ENCODE results near the gene PPP2CA.

The PPP2CA gene

DNA sequence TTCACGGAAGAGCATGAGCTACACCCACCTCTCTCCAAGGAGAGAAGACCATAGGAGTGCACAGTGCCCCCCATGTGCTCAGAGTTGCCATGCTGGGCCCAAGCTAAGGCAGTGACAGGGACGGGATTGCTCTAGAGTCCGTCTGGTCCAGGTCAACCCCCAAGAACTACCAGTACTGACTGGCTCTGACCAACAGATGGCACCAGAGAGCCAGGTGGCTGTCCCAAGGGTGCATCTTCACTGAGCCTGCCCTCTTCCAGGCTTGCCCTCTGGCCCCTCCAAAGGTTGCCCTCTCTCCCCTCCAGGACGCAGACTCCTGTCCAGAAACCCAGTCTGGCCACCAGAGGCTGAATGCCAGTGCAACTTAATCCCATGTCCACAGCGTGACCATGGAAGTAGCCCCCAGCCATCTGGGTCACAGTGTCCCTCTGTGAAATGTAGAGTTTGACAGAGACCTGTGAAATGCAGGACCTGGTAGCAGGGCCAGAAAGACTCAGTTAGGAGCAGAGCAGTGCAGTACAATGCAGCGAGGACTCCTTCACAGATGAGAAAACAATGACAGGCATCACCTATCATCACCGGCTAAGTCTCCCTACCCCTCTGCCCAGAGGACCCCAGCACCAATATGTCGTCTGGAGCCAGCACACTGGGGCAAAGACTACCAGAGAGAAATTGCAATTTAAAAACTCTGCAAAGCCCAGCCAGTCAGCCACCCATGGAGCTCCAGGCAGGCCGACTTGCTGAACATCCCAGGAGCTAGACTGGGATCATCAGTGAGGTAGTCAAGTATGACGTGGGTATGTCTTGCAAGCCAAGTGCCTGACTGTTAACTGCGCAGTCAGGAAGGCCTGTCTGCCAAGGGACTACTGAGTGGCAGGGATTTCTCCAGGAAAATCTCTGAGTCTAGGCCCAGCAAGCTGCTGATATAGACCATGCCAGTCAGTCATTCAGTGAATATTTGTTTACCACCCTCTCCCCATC, 41.4 kb downstream of the PPP2CA start:
- Mint-ChIP-seq H3K36me3 (ENCODE audit: low read depth) (no peaks in the 10 kb centered on the region), H3K4me3 (no peak overlapping the region), H3K9me3 (no peaks in the 10 kb centered on the region), H3K27ac (no peak overlapping the region), H3K4me1 (ENCODE audit: low read depth) (no peaks in the 10 kb centered on the region), H3K27me3 (no peaks in the 10 kb centered on the region)

DNA sequence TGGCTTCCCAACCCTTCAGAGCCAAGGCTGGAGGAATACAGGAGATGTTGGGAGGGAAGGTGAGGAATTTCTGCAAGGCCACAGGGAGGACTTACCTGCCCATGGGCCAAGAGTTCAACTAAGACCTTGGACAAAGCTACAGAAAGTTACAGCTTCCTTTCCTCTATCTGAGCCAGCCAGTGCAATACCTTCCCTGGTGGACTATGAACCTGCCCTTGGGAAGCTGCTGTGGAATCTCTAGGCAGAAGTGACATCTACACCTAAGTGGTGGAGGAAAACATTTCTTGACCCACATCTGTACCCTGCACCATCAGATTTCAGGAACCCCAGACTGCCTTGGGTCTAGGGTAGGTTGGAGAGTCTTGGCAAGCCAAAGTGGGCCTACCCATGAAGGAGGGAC, 42.4 kb downstream of the PPP2CA start:
- no peak overlapping the region for H3K4me3 Mint-ChIP-seq
- H3K36me3 Mint-ChIP-seq (ENCODE audit: low read depth), result no peaks in the 10 kb centered on the region
- H3K27ac Mint-ChIP-seq, result no peak overlapping the region
- H3K27me3 Mint-ChIP-seq, result no peaks in the 10 kb centered on the region
- no peaks in the 10 kb centered on the region for H3K9me3 Mint-ChIP-seq
- no peaks in the 10 kb centered on the region for H3K4me1 Mint-ChIP-seq (ENCODE audit: low read depth)

DNA sequence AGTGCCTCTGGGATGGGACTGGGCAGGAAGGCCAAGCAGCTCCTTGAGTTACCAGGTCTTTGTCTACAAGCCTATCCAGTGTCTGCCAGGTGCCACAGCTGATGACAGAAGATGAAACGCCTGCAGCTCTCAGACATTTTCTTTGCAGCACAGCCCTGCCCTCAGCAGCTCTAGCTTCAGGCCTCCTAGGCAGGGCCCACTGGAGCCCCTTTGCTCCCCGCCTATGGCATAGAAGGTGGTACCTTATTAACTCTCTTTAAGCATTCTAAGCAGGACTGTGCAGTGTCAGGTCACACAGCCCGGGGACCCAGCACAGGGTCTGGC, 47.8 kb downstream of the PPP2CA start:
- H3K27me3 Mint-ChIP-seq, result no peaks in the 10 kb centered on the region
- H3K4me3 Mint-ChIP-seq, result peak overlapping the region; percentile 90
- H3K4me1 Mint-ChIP-seq (ENCODE audit: low read depth), result peaks cover 23% of the 10 kb centered on the region
- no peak overlapping the region for H3K27ac Mint-ChIP-seq
- no peaks in the 10 kb centered on the region for H3K9me3 Mint-ChIP-seq
- peaks cover 13% of the 10 kb centered on the region for H3K36me3 Mint-ChIP-seq (ENCODE audit: low read depth)

DNA sequence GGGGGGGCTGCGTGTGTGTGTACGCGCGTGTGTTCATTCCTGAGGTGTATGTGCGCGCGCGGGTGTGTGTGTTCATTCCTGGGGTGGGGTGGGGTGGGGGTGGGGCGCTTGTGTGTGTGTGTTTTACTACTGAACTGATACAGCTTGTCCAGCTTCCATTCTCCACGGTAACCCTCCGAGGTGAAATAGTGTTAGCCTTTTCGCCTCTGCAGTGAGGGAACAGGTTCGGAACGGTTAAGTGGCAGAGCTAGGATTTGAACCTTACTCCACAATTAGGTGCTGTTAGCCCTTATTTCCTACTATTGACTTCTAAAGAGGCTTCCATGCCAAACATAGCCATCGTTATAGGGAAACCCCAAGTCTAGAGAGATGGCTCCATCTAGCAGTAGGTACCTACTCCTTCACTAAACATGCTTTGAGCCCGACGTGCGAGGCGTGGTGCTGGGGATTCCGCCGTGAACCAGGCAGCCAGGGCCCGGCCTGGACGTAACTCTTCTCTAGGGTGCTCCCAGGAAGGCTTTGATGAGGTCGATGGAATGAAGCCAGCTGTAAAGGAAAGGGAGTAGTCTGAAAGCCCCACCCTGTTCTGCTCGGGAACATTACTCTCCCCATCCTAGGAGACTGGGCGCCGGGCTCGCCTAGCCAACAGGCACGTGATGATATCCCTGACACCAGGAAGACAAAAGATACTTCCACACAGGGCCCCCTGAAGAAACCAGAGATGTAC, 48.3 kb downstream of the PPP2CA start:
- no peaks in the 10 kb centered on the region for H3K27me3 Mint-ChIP-seq

DNA sequence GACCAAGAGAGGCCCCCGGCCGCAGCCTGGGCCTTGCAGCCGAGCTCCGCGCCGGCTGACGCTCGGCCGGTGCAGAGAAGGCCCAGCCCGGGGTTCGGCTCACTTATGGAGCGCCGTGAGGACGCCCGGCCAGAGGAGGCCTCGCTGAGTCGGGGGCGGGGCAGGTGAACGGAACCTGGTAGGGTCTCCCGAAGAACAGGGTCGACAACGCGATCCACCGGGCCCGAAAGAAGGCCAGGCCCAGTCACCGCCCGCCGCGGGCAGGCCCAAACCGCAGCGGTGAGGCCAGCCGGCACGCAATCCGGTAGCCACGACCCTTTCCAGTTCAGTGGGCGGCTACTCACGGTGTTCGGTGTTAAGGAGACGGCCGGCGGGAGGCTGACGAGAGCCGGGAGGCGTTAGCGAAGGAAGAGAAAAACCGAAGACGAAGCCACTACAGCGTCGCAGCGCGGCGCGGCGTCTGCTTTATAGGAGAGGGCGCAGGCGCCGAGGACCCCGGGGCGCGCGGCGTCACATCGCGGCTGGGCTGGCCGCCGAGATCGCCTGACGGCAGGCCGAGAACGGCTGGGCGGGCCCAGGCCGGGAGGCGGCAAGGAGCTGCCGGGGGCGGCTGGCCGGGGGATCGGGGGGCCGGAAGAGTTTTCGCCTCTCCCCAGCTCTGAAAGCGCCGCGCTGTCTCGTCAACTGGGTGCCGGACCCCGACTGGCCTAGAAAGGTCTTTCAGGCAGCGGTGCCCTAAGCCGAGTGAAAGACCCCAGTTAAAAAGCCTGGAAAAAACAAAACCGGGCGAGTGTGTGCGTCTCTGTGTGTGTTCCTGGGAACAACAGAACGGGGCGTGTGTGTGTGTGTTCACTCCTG, 49.1 kb downstream of the PPP2CA start, which contains the start of gene SKP1:
TSS of gene SKP1 (minus strand) at position 440 of the 858 bp plus-strand sequence. CDS start 2,928 bp downstream, outside the sequence.
- Mint-ChIP-seq H3K4me3 (peak within 1 kb of the TSS; percentile 90), H3K27me3 (no peaks in the 10 kb centered on the region), H3K36me3 (ENCODE audit: low read depth) (peaks cover 21% of the 10 kb centered on the region), H3K4me1 (ENCODE audit: low read depth) (peaks cover 30% of the 10 kb centered on the region), H3K9me3 (no peaks in the 10 kb centered on the region), H3K27ac (peak within 1 kb of the TSS; percentile 94)

More for the DNA sequence above, 48.3 kb downstream of the PPP2CA start:
- peaks cover 15% of the 10 kb centered on the region for H3K36me3 Mint-ChIP-seq (ENCODE audit: low read depth)
- H3K4me1 Mint-ChIP-seq (ENCODE audit: low read depth), result peaks cover 25% of the 10 kb centered on the region
- H3K4me3 Mint-ChIP-seq, result peak overlapping the region; percentile 90
- peak overlapping the region; percentile 94 for H3K27ac Mint-ChIP-seq
- no peaks in the 10 kb centered on the region for H3K9me3 Mint-ChIP-seq

DNA sequence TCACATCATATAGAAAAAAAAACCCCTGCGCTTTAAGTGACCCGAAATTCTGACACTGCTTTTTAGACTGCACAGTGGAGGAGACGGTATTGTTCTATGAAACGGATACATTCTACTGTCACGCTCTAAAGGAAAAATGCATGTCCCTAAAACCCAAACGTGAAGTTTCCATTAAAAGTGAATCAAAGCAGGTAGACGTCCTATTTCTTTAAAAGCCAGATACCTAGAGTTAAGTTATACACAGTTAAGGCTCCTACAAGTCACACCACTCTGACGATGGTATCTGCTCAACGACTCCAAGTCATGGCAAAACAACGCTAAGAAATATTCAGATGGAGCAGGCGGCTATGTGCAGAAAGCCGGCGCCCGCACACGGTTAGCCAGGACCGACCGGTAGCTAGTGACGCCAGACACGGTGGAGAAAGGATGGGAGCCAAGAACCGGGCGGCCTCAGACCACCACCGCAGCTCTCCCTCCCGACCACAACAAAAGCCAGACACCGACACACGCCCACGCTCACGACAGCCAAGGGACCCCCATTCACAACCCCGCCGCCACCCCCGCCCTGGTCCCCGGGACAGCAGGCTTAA, 49.9 kb downstream of the PPP2CA start:
- H3K9me3 Mint-ChIP-seq, result no peaks in the 10 kb centered on the region
- H3K27me3 Mint-ChIP-seq, result no peaks in the 10 kb centered on the region
- H3K4me3 Mint-ChIP-seq, result peak overlapping the region; percentile 90
- H3K4me1 Mint-ChIP-seq (ENCODE audit: low read depth), result peaks cover 37% of the 10 kb centered on the region
- peak overlapping the region; percentile 94 for H3K27ac Mint-ChIP-seq
- peaks cover 28% of the 10 kb centered on the region for H3K36me3 Mint-ChIP-seq (ENCODE audit: low read depth)

DNA sequence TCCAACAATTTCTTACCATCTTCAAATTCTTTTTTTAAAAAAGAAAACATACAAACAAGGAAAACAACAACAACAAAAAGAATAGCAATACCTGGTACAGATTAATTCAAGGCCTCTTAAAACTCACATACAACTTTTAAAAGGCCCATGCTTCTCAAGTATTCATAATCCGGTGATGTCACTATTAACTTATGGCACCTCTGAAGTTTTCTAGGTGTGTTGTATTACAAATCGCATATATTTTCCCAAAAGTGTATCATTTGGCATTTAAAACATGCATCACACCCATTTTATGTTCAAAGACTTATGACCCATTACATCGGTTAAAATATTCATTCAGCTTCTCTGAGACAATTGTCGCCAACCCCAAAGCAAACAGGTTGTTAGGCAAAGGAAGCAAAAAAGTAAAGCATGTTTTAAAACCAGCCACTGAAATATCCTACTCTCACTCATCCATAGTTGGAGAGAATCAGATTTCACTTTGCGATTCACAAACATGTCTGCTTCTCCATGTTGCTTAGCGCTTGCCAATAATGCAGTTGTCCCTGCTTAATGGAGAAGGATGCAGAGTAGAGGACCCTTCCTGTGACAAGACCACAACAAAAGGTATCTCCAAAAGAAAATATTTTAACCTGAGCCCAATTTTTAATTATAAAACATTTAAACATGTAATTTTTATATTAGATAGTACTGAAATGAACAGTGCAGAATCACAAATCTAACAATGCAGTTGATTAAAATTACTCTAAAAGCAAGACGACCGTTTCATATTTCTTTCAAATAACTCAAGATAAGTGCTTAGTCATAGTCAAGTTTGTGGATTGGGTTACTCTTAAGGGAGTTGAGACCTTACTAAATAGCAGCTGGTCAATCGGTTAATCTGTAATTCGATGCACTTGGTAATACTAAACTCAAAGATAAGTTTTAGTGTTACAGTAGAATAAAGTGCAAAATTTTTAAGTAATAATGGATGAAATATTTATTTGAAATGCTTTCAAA, 50.7 kb downstream of the PPP2CA start:
- H3K27me3 Mint-ChIP-seq, result no peaks in the 10 kb centered on the region
- no peaks in the 10 kb centered on the region for H3K9me3 Mint-ChIP-seq
- peak overlapping the region; percentile 94 for H3K27ac Mint-ChIP-seq
- peaks cover 37% of the 10 kb centered on the region for H3K36me3 Mint-ChIP-seq (ENCODE audit: low read depth)
- H3K4me1 Mint-ChIP-seq (ENCODE audit: low read depth), result peaks cover 37% of the 10 kb centered on the region
- H3K4me3 Mint-ChIP-seq, result peak overlapping the region; percentile 90

DNA sequence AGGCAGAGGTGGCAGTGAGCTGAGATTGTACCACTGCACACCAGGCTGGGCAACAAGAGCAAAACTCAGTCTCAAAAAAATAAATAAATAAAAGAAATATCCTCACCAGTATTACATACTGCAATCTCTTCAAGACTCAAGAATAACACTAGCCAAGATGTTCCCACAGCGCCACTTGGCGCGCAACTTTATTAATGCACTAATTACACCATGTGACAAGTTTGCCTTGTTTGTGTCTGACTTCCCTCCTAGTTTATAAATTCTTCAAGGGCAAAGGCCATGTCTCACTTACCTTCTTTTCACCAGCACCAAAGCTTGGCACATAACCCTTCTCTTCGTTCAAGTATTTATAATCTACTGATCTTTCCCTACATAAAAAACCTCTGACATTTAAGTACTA, 53.9 kb downstream of the PPP2CA start:
- Mint-ChIP-seq H3K4me1 (ENCODE audit: low read depth) (peaks cover 44% of the 10 kb centered on the region), H3K27me3 (no peaks in the 10 kb centered on the region), H3K36me3 (ENCODE audit: low read depth) (peaks cover 58% of the 10 kb centered on the region), H3K27ac (no peak overlapping the region), H3K4me3 (no peak overlapping the region), H3K9me3 (no peaks in the 10 kb centered on the region)

DNA sequence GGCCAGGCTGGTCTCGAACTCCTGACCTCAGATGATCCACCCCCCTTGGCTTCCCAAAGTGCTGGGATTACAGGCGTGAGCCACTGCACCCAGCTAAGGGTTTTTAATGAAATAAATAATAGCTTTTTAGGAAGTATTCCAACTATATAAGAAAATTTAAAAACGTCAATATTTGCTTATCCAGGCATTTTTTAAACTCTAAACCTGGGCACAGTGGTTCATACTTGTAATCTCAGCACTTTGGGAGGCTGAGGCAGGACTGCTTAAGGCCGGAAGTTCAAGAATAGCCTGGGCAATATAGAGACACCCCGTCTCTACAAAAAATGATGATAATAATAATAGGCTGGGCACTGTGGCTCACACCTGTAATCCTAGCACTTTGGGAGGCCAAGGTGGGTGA, 63.3 kb downstream of the PPP2CA start:
- Mint-ChIP-seq H3K4me1 (ENCODE audit: low read depth) (peaks cover 34% of the 10 kb centered on the region), H3K27ac (no peak overlapping the region), H3K27me3 (no peaks in the 10 kb centered on the region), H3K4me3 (no peak overlapping the region), H3K36me3 (ENCODE audit: low read depth) (peaks cover 79% of the 10 kb centered on the region), H3K9me3 (no peaks in the 10 kb centered on the region)

DNA sequence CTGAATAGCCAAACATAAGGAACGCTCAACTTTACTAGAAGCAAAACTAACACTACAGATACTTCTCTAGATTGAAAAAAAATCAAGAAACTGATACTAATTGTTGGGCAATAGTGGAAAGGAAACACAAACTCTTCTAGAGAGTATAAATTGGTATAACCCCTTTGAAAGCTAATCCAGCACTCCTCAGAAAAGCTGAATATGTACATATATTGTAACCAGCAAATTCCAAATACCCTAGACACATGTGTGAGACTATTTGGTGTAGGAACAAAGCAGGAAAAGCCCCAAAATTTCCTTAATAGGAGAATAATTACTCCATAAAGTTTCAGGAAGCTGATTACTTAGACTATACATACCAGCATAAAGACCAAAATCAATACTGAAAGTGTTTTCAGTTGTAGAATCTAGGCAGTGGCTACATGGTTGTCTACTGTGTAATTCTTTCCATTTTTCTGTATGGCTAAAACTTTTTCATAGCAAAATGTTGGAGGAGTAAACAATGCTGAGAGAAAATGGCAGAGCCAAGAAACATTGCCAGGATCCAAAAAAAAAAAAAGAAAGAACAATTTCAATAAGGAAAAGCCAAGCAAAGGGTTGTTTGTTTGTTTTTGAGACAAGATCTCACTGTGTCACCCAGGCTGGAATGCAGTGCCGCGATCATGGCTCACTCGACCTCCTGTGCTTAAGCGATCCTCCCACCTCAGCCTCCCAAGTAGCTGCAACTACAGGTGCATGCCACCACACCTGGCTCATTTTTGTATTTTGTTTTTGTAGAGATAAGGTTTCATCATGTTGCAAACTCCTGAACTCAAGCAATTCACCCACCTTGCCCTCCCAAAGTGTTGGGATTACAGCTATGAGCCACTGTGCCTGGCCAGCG, 64.1 kb downstream of the PPP2CA start:
- peaks cover 37% of the 10 kb centered on the region for H3K4me1 Mint-ChIP-seq (ENCODE audit: low read depth)
- H3K27me3 Mint-ChIP-seq, result no peaks in the 10 kb centered on the region
- peaks cover 76% of the 10 kb centered on the region for H3K36me3 Mint-ChIP-seq (ENCODE audit: low read depth)
- H3K27ac Mint-ChIP-seq, result peak overlapping the region; percentile 82
- H3K4me3 Mint-ChIP-seq, result no peak overlapping the region
- no peaks in the 10 kb centered on the region for H3K9me3 Mint-ChIP-seq

DNA sequence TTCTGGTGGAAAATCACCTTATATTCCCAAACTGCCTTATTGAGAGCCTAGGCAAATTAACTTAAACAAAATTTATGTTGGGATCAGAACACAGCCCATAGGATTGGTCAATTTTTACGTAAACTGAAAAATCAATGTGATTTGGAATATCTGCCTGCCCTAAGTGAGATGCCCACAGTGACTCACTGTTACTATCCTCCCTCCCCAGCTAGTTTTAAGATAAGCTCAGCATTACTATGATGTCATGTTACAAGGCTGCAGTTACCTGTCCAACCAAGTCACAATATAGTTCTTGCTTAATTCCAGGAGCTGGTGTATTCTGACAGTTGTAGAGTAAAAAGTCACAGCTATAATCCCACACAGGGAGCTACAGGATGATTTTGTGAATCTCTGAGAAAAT, 72.2 kb downstream of the PPP2CA start:
- Mint-ChIP-seq H3K4me1 (ENCODE audit: low read depth) (peaks cover 60% of the 10 kb centered on the region), H3K9me3 (no peaks in the 10 kb centered on the region)

DNA sequence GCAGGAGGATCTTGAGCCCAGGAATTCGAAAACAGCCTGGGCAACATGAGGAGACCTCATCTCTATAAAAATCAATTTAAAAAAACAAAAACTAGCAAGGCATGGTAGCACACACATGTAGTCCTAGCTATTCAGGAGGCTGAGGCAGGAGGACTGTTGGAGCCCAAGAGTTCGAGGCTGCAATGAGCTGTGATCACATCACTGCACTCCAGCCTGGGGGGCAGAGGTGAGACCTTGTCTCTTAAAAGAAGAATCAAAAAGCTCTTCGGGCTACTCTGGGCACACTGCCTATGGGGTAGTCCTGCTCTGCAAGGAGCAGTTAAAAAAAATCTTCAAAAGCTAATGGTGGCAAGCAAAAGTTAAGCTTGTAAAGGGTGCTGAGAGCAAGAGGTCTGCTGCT, 72.6 kb downstream of the PPP2CA start:
- no peaks in the 10 kb centered on the region for H3K27me3 Mint-ChIP-seq
- H3K9me3 Mint-ChIP-seq, result no peaks in the 10 kb centered on the region
- peaks cover 58% of the 10 kb centered on the region for H3K4me1 Mint-ChIP-seq (ENCODE audit: low read depth)
- no peak overlapping the region for H3K4me3 Mint-ChIP-seq
- H3K27ac Mint-ChIP-seq, result peak overlapping the region; percentile 78
- H3K36me3 Mint-ChIP-seq (ENCODE audit: low read depth), result peaks cover 80% of the 10 kb centered on the region

More for the DNA sequence above, 72.2 kb downstream of the PPP2CA start:
- H3K27me3 Mint-ChIP-seq, result no peaks in the 10 kb centered on the region
- H3K27ac Mint-ChIP-seq, result peak overlapping the region; percentile 50
- H3K4me3 Mint-ChIP-seq, result no peak overlapping the region
- peaks cover 84% of the 10 kb centered on the region for H3K36me3 Mint-ChIP-seq (ENCODE audit: low read depth)
